T-cell (primary cell): ENCODE data around the gene ADIRF. TPM values are rescaled to one million over a fixed set of nuclear protein-coding genes. Genes with fewer than 3 reads are reported as not detected.
"Not testable (repeated sequence)": the region's sequence is repeated elsewhere in the genome, so short reads cannot be mapped to it uniquely, and the experiment has no call there.

Experiments used
- ATAC-seq, 4 experiments: fragments of 200-7000 bp in 3 of 4; fragments of 150-1000 bp in 1 of 4; cut with Tn5 transposase; replicated peaks in 1 of 4; 1 replicate in 3 of 4; 2 replicates in 1 of 4; pipeline ENCODE4 v1.10.0; 2021; ENCODE audit warnings: moderate library complexity in 3 of 4, mild to moderate bottlenecking in 2 of 4, moderate number of reproducible peaks in 1 of 4
- CTCF ChIA-PET, 2 donors: fragments of 300-600 bp; sonication (Branson Sonifier 250); formaldehyde crosslinking; loops; one replicate each; lab custom pipeline; 2022; ENCODE audit warnings: antibody characterized with exemption in 2 of 2; lab: Charles Lee
- POLR2A ChIA-PET, 2 donors: fragments of 300-600 bp; sonication (Branson Sonifier 250); formaldehyde crosslinking; loops; one replicate each; lab custom pipeline; 2022; ENCODE audit warnings: antibody characterized with exemption in 2 of 2; lab: Charles Lee
- DNase-seq, 35 experiments: peaks; one replicate each; pipeline versions ENCODE4 v3.0.0 to v3.0.0-alpha.2; 2013 to 2023
- H3K27ac ChIP-seq: one replicate; pipeline ENCODE4 v1.5.1; 2013; ENCODE audit warnings: low read length
- H3K27me3 ChIP-seq, 2 experiments: replicated peaks in 1 of 2; 1 replicate in 1 of 2; 2 replicates in 1 of 2; pipeline versions ENCODE4 v1.6.1 to v1.7.0; 2013; ENCODE audit warnings: low read length in 1 of 2, mixed read lengths in 1 of 2; ENCODE audit not compliant: control insufficient read depth in 2 of 2, insufficient read depth in 2 of 2; ENCODE audit errors: extremely low read depth in 1 of 2
- H3K36me3 ChIP-seq, 2 donors: 1 replicate in 1 of 2; 2 replicates in 1 of 2; pipeline versions ENCODE4 v1.6.1 to v1.7.0; 2013; ENCODE audit warnings: low read length in 1 of 2; ENCODE audit not compliant: control insufficient read depth in 2 of 2, insufficient read depth in 1 of 2; ENCODE audit errors: extremely low read depth in 1 of 2
- H3K4me1 ChIP-seq, 2 experiments: 1 replicate in 1 of 2; 2 replicates in 1 of 2; pipeline versions ENCODE4 v1.6.1 to v1.7.0; 2013; ENCODE audit warnings: low read length in 2 of 2, mixed read lengths in 1 of 2; ENCODE audit not compliant: insufficient read depth in 2 of 2, control insufficient read depth in 1 of 2; ENCODE audit errors: extremely low read depth in 1 of 2
- H3K4me3 ChIP-seq, 2 donors: 1 replicate in 1 of 2; 2 replicates in 1 of 2; pipeline versions ENCODE4 v1.5.1 to v1.7.0; 2013; ENCODE audit warnings: mild to moderate bottlenecking in 2 of 2, low read length in 1 of 2, moderate library complexity in 1 of 2; ENCODE audit not compliant: control insufficient read depth in 1 of 2; ENCODE audit errors: extremely low read depth in 1 of 2
- H3K9me3 ChIP-seq: 2 replicates; pipeline ENCODE4 v1.7.0; 2013
- H3K27ac Mint-ChIP-seq, 2 donors: one replicate each; pipeline ENCODE4 v1.8.0; 2020 to 2021; ENCODE audit warnings: mild to moderate bottlenecking in 2 of 2, mixed read lengths in 2 of 2
- H3K27me3 Mint-ChIP-seq, 2 donors: one replicate each; pipeline ENCODE4 v1.8.0; 2021 to 2022; ENCODE audit warnings: mixed read lengths in 2 of 2
- H3K36me3 Mint-ChIP-seq: one replicate; pipeline ENCODE4 v1.8.0; 2021; ENCODE audit warnings: mixed read lengths
- H3K4me1 Mint-ChIP-seq, 3 donors: one replicate each; pipeline ENCODE4 v1.8.0; 2020 to 2022; ENCODE audit warnings: mixed read lengths in 3 of 3, mild to moderate bottlenecking in 1 of 3
- H3K4me3 Mint-ChIP-seq, 3 donors: one replicate each; pipeline ENCODE4 v1.8.0; 2020 to 2022; ENCODE audit warnings: mild to moderate bottlenecking in 3 of 3, mixed read lengths in 3 of 3, moderate library complexity in 3 of 3
- H3K9me3 Mint-ChIP-seq, 3 donors: one replicate each; pipeline ENCODE4 v1.8.0; 2020 to 2022; ENCODE audit warnings: mixed read lengths in 3 of 3
- WGBS: methylation state at CpG from one replicate; pipeline ENCODE4 v1.1.5; 2013; ENCODE audit warnings: missing lambda C conversion rate; ENCODE audit not compliant: insufficient coverage; 5-methylcytosine and 5-hydroxymethylcytosine counted together
- total RNA-seq, 35 experiments: library from RNA in 6 of 35; stranded (reverse) in 6 of 35; fragments of 120-200 nt in 1 of 35; gene quantifications; one replicate each; pipeline versions ENCODE4 v1.2.1 to v1.2.4 and lab custom pipeline; 2013 to 2026

ADIRF gene
- total RNA-seq, 5 donors from 2014 or later (not counting 1 experiment from before 2014, with no cell fraction given): 0.41 to 0.76 (median 0.66) TPM; not detected in 2

DNA sequence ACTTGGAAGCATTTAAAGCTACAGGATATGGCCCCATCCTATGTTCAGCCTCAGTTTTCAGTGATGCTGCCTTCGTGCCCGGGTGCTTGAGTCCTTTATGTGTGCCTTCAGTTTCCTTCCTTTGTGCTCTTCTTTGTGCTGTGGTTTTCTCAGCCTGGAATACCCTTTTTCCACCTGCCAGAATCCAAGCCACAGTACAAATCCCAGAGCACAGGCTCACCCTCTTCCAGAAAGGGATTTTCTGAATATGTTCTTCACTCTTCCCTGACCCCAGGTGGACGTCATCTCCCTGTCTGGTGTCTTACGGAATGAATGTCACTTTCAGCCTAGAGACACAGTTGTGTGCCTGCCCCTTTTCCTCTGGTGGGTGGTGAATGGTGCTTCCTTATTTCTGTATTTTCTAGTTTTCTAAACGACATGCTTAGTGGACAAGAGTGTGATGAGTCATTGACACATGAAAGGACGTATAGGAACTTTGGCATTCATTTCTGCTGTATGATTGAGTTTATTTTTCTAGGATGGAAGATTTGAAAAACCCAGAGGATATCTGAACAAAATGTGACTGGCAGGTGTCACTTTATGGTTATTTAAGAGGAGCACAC lies 31.6 kb downstream of the ADIRF start:
- POLR2A ChIA-PET, H3K4me3 ChIP-seq, H3K4me3 Mint-ChIP-seq, H3K9me3 Mint-ChIP-seq, H3K27me3 Mint-ChIP-seq, H3K9me3 ChIP-seq, ATAC-seq, CTCF ChIA-PET, H3K36me3 Mint-ChIP-seq, H3K4me1 Mint-ChIP-seq, H3K36me3 ChIP-seq, H3K27ac Mint-ChIP-seq, H3K4me1 ChIP-seq, DNase-seq, H3K27ac ChIP-seq, H3K27me3 ChIP-seq: not testable (repeated sequence)
- 53% methylated on average over 2 of the region's 6 CpGs for WGBS

GRCh38 chr10:87000491-87000890 lies 32.2 kb downstream of the ADIRF start:
- ATAC-seq (no peak), DNase-seq (no peak)
- H3K27me3 ChIP-seq: no peaks in the 10 kb centered on the region
- POLR2A ChIA-PET: no interaction called here
- no peak overlapping the region for H3K4me3 ChIP-seq
- WGBS: no CpG with 5 or more reads among the region's 3 CpGs
- H3K4me1 Mint-ChIP-seq: no peaks in the 10 kb centered on the region
- no peaks in the 10 kb centered on the region for H3K4me1 ChIP-seq
- CTCF ChIA-PET: no interaction called here
- no peaks in the 10 kb centered on the region for H3K27me3 Mint-ChIP-seq
- no peaks in the 10 kb centered on the region for H3K9me3 ChIP-seq
- H3K36me3 Mint-ChIP-seq: no peaks in the 10 kb centered on the region
- no peak overlapping the region for H3K4me3 Mint-ChIP-seq
- H3K27ac ChIP-seq: no peak overlapping the region
- no peak overlapping the region for H3K27ac Mint-ChIP-seq
- H3K36me3 ChIP-seq: no peaks in the 10 kb centered on the region
- no peaks in the 10 kb centered on the region for H3K9me3 Mint-ChIP-seq

GRCh38 chr10:87007124-87007523 lies 38.8 kb downstream of the ADIRF start:
- CTCF ChIA-PET: interaction anchor here in 1 of 2 donors (0.6 kb wide), 1 partner anchor 74 kb away, joined by 3 read pairs; no protein-coding TSS in a partner anchor
- H3K27me3 Mint-ChIP-seq, H3K4me1 ChIP-seq, H3K4me3 Mint-ChIP-seq, H3K9me3 Mint-ChIP-seq, H3K4me1 Mint-ChIP-seq, DNase-seq, H3K4me3 ChIP-seq, ATAC-seq, H3K27me3 ChIP-seq, H3K36me3 ChIP-seq, POLR2A ChIA-PET, H3K36me3 Mint-ChIP-seq, H3K27ac Mint-ChIP-seq, H3K27ac ChIP-seq, H3K9me3 ChIP-seq: not testable (repeated sequence)
- no CpG with 5 or more reads among the region's 1 CpG for WGBS

DNA sequence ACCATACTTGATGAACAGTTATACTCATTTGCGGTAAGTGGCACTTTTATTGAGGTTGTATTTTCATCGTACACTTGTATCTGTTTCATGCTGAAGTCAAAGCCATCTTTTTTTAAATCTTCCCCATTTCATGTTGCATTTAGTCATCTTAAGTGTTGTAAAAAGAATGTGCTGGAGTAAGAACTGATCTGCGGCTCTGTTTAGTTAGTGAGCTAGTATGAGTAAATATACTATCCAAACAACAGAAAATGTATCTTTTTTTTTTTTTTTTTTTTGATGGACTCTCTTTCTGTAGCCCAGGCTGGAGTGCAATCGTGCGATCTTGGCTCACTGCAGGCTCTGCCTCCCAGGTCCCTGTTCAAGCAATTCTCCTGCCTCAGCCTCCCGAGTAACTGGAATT lies 39.4 kb downstream of the ADIRF start:
- DNase-seq, ATAC-seq, H3K4me3 ChIP-seq, H3K4me3 Mint-ChIP-seq, CTCF ChIA-PET, H3K36me3 Mint-ChIP-seq, H3K27me3 Mint-ChIP-seq, H3K27ac ChIP-seq, POLR2A ChIA-PET, H3K36me3 ChIP-seq, H3K4me1 ChIP-seq, H3K4me1 Mint-ChIP-seq, H3K9me3 ChIP-seq, H3K27ac Mint-ChIP-seq, H3K9me3 Mint-ChIP-seq, H3K27me3 ChIP-seq: not testable (repeated sequence)
- no CpG with 5 or more reads among the region's 6 CpGs for whole genome bisulfite sequencing

GRCh38 chr10:87008303-87008702 lies 40.0 kb downstream of the ADIRF start:
- H3K4me3 Mint-ChIP-seq, H3K27ac Mint-ChIP-seq, H3K27me3 ChIP-seq, POLR2A ChIA-PET, H3K36me3 ChIP-seq, H3K27ac ChIP-seq, ATAC-seq, DNase-seq, H3K36me3 Mint-ChIP-seq, H3K4me3 ChIP-seq, H3K4me1 ChIP-seq, H3K9me3 ChIP-seq, H3K4me1 Mint-ChIP-seq, H3K27me3 Mint-ChIP-seq, H3K9me3 Mint-ChIP-seq, CTCF ChIA-PET: not testable (repeated sequence)
- WGBS: 43% methylated on average over 1 of the region's 7 CpGs

- H3K36me3 Mint-ChIP-seq, DNase-seq, H3K4me3 Mint-ChIP-seq, CTCF ChIA-PET, H3K9me3 Mint-ChIP-seq, H3K27me3 Mint-ChIP-seq, ATAC-seq, H3K4me1 Mint-ChIP-seq, H3K4me3 ChIP-seq, H3K27me3 ChIP-seq, H3K9me3 ChIP-seq, H3K27ac Mint-ChIP-seq, POLR2A ChIA-PET, H3K36me3 ChIP-seq, H3K27ac ChIP-seq, H3K4me1 ChIP-seq: not testable (repeated sequence)
- 84% methylated on average over 5 of the region's 18 CpGs for WGBS
Measured at GRCh38 chr10:87009134-87009696, 40.9 kb downstream of the ADIRF start.

GRCh38 chr10:87013528-87013927 lies 45.2 kb downstream of the ADIRF start:
- H3K27me3 Mint-ChIP-seq, H3K36me3 ChIP-seq, H3K4me1 ChIP-seq, H3K9me3 Mint-ChIP-seq, H3K27ac ChIP-seq, H3K4me3 Mint-ChIP-seq, H3K36me3 Mint-ChIP-seq, CTCF ChIA-PET, H3K4me1 Mint-ChIP-seq, H3K4me3 ChIP-seq, H3K27ac Mint-ChIP-seq, H3K27me3 ChIP-seq, ATAC-seq, H3K9me3 ChIP-seq, DNase-seq, POLR2A ChIA-PET: not testable (repeated sequence)
- WGBS: no CpG with 5 or more reads among the region's 3 CpGs
